Esophagus squamous epithelium (tissue), 5 donors: Measurements from ENCODE around the gene TMEM167A. TPM values are rescaled to one million over a fixed set of nuclear protein-coding genes. Genes with fewer than 3 reads are reported as not detected.

ENCODE experiments used
- DNase-seq: peaks from one replicate; lab custom pipeline; 2025; lab: John Stamatoyannopoulos, UW
- H3K27ac ChIP-seq, 4 donors: fragments of 200-600 bp; sonication (generic); one replicate each; pipeline ENCODE4 v1.5.1; 2016 to 2019; ENCODE audit warnings: mild to moderate bottlenecking in 1 of 4
- H3K27me3 ChIP-seq, 4 donors: fragments of 200-600 bp; sonication (generic); 1 replicate in 3 of 4; 2 replicates in 1 of 4; pipeline versions ENCODE4 v1.5.1 to v1.6.0; 2017 to 2021; ENCODE audit warnings: antibody characterized with exemption in 1 of 4
- H3K36me3 ChIP-seq, 3 donors: fragments of 200-600 bp; sonication (generic); one replicate each; pipeline ENCODE4 v1.5.1; 2016 to 2019
- H3K4me1 ChIP-seq, 3 donors: fragments of 200-600 bp; sonication (generic); one replicate each; pipeline ENCODE4 v1.5.1; 2017 to 2019
- H3K4me3 ChIP-seq, 4 donors: fragments of 200-600 bp; sonication (generic); 1 replicate in 3 of 4; 2 replicates in 1 of 4; pipeline ENCODE4 v1.5.1; 2016 to 2019; ENCODE audit warnings: mild to moderate bottlenecking in 2 of 4, moderate library complexity in 1 of 4
- H3K9me3 ChIP-seq, 3 donors: fragments of 200-600 bp; sonication (generic); one replicate each; pipeline ENCODE4 v1.5.1; 2016 to 2019
- POLR2A ChIP-seq, 4 donors: fragments of 450-650 bp; IDR thresholded peaks; one replicate each; pipeline ENCODE4 v1.6.1; 2017; ENCODE audit warnings: antibody characterized with exemption in 4 of 4, mild to moderate bottlenecking in 4 of 4, moderate library complexity in 3 of 4
- WGBS, 2 donors: methylation state at CpG; one replicate each; pipeline ENCODE4 v1.1.5; 2018; 5-methylcytosine and 5-hydroxymethylcytosine counted together
- intact Hi-C: fragments of 100-400 bp; cut with DNase I; formaldehyde crosslinking; loops from one replicate; pipeline ENCODE4 v1.15.0; 2022
- total RNA-seq, 4 donors: library from RNA; depleted of rRNA; stranded (reverse); fragments of >200 nt; gene quantifications; one replicate each; pipeline ENCODE4 v1.1.0, GENCODE V29; 2016
- TF ChIP-seq, protein P1 (sequence below), 6 experiments: fragments of 450-650 bp in 4 of 6; fragments of 200-600 bp in 2 of 6; sonication (generic) in 2 of 6; IDR thresholded peaks; one replicate each; pipeline ENCODE4 v1.5.1; 2016 to 2019; ENCODE audit warnings: antibody characterized with exemption in 6 of 6, mild to moderate bottlenecking in 4 of 6, moderate library complexity in 4 of 6
- donor health status: DM: yes; HTN: yes; CAD: no.

The TMEM167A gene
- total RNA-seq, 4 donors from 2014 or later: 17.8 to 46.0 (median 33.8) TPM

DNA sequence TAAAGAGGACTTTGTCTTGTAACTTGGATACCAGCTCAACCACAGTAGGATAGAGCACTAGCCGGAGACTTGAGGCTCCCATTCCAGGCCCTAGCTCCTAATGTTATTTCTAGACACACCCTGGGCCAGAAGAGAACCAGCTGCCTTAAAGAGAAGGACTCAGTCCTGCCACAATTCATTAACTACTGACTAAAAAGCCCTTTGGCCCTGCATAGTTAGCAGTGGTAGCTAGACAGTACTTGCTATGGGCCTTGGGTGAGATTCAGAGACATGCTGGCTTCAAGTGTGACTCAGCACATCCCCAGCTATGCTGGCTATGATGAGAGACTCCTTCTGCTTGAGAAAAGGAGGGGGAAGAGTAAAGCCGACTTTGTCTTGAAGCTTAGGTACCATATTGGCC lies 47.3 kb downstream of the TMEM167A start:
- WGBS, 2 donors: 91 to 94% methylated on average over 2 of the region's 2 CpGs
- Histone ChIP-seq H3K27ac (no peak overlapping the region), H3K36me3 (no peaks in the 10 kb centered on the region), H3K4me3 (no peak overlapping the region), H3K27me3 (no peaks in the 10 kb centered on the region), H3K4me1 (no peaks in the 10 kb centered on the region), H3K9me3 (no peaks in the 10 kb centered on the region)
- no peak for TF ChIP-seq POLR2A (IDR thresholded peaks at IDR 0.05)
- TF ChIP-seq, protein P1, sequence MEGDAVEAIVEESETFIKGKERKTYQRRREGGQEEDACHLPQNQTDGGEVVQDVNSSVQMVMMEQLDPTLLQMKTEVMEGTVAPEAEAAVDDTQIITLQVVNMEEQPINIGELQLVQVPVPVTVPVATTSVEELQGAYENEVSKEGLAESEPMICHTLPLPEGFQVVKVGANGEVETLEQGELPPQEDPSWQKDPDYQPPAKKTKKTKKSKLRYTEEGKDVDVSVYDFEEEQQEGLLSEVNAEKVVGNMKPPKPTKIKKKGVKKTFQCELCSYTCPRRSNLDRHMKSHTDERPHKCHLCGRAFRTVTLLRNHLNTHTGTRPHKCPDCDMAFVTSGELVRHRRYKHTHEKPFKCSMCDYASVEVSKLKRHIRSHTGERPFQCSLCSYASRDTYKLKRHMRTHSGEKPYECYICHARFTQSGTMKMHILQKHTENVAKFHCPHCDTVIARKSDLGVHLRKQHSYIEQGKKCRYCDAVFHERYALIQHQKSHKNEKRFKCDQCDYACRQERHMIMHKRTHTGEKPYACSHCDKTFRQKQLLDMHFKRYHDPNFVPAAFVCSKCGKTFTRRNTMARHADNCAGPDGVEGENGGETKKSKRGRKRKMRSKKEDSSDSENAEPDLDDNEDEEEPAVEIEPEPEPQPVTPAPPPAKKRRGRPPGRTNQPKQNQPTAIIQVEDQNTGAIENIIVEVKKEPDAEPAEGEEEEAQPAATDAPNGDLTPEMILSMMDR (IDR thresholded peaks at IDR 0.05): no peak
- intact Hi-C loops: no loop called here
- DNase-seq: no peak

DNA sequence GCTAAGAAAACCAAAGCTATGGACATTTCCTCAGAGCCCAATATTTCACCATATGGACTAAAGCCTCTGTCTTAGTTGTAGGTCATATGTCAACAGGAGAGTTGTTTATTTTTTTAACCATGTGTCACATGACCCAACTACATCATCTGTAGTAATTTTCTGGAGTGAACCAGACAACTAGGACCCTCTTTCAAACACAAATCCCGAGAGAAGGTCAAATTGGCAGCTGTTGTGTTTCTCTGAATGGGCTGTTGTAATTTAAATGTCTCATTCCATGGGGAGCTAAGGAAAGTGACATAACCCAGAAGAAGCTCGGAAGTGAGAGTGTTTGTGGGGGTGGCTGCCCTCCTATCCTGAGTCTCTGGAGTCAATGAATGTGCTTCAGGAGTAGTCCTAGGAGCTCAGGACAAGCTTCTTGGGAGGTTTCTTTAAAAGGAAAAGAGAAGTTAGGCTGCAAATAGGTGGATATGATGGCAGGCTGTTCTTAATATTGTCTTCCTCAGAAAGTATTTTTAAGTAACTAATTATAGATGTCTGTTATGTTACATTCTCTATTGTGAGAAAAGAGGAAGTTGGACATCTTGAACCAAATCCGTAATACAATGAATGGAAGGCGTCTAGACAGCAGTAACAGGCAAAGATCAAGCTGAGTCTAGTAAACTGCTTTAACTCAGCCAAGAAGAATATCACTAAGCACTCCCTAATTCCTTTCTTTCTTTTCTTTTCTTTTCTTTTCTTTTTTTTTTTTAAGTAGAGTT lies 50.1 kb downstream of the TMEM167A start:
- DNase-seq: no peak
- H3K36me3 ChIP-seq: no peaks in the 10 kb centered on the region
- WGBS, 2 donors: 45 to 47% methylated on average over 4 of the region's 4 CpGs

DNA sequence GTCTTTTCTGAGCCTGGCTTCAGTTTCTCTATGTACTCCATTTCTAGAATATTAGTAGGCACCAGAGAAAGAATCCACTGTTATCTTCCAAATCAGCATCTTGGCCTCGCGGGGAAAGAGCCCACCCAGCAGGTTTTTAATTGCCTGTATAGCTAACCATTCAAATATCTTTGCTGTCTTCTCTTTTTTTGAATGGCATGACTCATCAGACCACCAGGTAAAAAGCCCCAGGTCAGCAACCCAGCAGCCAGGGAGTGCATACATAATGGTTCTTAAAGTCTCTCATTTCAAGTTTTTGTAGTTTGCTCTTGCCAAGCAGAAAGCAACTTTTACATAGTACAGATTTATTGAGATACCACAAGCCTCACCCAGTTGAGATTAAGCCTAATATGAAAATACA lies 50.7 kb downstream of the TMEM167A start:
- Histone ChIP-seq H3K4me1 (no peaks in the 10 kb centered on the region), H3K36me3 (no peaks in the 10 kb centered on the region), H3K27me3 (no peaks in the 10 kb centered on the region), H3K27ac (no peak overlapping the region), H3K4me3 (no peak overlapping the region), H3K9me3 (no peaks in the 10 kb centered on the region)
- WGBS, 2 donors: 55 to 85% methylated on average over 2 of the region's 2 CpGs
- no peak for TF ChIP-seq POLR2A (IDR thresholded peaks at IDR 0.05)
- TF ChIP-seq, protein P1 (IDR thresholded peaks at IDR 0.05): no peak
- intact Hi-C loops: no loop called here
- DNase-seq: no peak

More for the DNA sequence above, 50.1 kb downstream of the TMEM167A start:
- no peak overlapping the region for H3K4me3 ChIP-seq
- TF ChIP-seq, protein P1 (IDR thresholded peaks at IDR 0.05): no peak
- TF ChIP-seq POLR2A (IDR thresholded peaks at IDR 0.05): no peak
- intact Hi-C loops: no loop called here
- H3K9me3 ChIP-seq: no peaks in the 10 kb centered on the region
- no peaks in the 10 kb centered on the region for H3K4me1 ChIP-seq
- no peaks in the 10 kb centered on the region for H3K27me3 ChIP-seq
- H3K27ac ChIP-seq: no peak overlapping the region

DNA sequence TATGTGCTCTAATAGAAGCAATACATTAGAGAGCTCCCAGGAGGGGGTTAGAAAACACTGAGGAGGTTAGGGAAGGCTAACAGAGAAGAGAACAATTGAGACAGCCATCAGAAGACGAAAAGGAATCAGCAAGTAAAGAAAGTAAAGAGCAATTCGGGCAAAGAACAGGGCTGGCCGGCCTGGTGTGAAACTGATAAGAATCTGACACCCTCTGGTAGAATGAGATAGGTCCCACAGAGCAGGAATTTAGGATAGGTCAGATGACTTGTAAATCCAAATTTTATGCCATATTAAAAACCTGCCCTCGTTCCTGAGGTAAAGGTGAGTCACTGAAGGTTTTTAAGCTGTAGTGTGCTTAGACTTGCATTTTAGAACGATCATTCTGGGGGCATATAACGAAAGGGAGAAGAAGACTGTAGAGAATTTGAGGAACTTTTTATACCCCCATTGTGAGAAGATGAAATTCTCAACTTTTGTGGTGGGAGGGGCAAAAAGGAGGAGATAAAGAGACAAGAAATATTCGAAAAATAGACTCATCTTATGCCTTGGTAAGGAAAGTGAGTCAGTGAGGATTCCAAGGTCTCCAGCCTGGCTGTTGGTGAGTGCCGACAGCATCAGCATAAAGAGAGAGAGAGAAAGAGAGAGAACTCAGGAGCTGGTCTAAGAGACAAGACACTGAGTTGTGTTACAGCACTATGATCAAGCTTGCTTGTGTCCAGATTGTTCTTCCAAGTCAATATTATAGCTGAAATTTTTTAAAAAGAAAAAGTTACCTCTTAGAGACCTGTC lies 51.3 kb downstream of the TMEM167A start:
- DNase-seq: no peak
- H3K27me3 ChIP-seq: no peaks in the 10 kb centered on the region
- intact Hi-C loops: no loop called here
- no peak overlapping the region for H3K4me3 ChIP-seq
- no peaks in the 10 kb centered on the region for H3K4me1 ChIP-seq
- no peak overlapping the region for H3K27ac ChIP-seq
- no peak for TF ChIP-seq POLR2A (IDR thresholded peaks at IDR 0.05)
- TF ChIP-seq, protein P1 (IDR thresholded peaks at IDR 0.05): no peak
- WGBS, 2 donors: 71 to 84% methylated on average over 8 of the region's 8 CpGs
- no peaks in the 10 kb centered on the region for H3K9me3 ChIP-seq
- no peaks in the 10 kb centered on the region for H3K36me3 ChIP-seq

DNA sequence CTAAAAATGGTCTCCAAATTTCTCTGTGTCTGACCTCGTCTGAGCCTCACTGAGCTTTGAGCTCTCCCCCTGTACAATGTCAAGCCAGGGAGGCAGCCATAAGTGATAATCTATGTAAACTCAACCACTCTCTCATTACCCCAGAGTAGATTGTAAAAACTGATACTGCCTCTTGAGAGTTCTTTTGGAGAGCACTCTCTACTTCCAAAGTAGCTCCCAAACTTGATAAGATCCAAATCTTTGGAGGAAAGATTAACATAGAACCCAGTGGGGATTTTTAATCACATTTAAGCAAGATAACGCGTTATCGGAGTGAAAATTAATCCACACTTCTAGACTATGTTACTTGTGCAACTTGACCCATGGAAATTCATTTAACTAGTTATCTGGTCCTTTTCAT lies 54.9 kb downstream of the TMEM167A start:
- 86 to 87% methylated on average over 4 of the region's 4 CpGs for WGBS, 2 donors
- no peaks in the 10 kb centered on the region for H3K36me3 ChIP-seq
- DNase-seq: no peak

More for the DNA sequence above, 54.9 kb downstream of the TMEM167A start:
- no peak overlapping the region for H3K27ac ChIP-seq
- TF ChIP-seq, protein P1 (IDR thresholded peaks at IDR 0.05): no peak
- TF ChIP-seq POLR2A (IDR thresholded peaks at IDR 0.05): no peak
- no peaks in the 10 kb centered on the region for H3K4me1 ChIP-seq
- no peak overlapping the region for H3K4me3 ChIP-seq
- H3K9me3 ChIP-seq: no peaks in the 10 kb centered on the region
- no peaks in the 10 kb centered on the region for H3K27me3 ChIP-seq
- intact Hi-C loops: no loop called here
